ENCODE data around the gene GNA12.

DNA sequence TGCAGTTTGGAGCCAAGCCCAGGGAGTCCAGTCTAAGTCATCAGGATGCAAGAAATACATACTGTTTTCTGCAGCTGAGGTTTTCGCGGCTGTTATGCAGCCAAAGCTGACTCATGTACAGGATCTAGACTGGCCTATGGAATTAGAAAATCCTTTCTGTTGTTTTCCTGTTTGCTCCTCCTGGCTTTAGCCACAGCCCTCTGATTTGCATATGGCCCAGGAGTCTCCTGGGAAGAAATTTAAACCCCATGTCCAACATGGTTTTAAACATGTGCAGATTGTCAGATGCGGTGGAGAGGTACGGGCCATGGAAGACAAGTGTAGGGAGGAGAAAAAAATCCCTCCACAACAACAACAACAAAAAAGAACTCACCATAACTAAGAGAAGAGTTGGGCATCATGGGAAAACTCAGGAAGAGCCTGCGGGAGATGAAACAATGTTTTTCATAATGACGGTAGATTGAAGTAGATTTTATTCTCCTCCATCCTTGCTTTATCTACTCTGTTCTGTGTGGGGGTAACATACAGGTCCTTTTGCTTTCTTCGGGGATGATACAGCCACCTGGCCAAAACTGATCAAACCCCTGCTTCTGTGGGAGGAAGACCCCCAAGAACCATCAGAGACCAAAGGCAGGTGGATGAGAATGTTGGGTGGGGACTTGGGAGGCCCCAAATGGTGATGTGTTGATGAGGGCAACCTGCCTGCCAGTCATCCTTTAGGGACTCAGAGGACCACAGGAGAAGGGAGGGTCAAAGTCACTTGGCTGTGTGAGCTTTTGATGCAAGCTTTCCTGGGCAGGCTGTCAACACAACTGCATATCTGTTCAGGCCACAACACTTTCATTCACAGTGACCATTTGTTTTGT lies 29.8 kb upstream of the GNA12 start:
- TF ChIP-seq, protein P1, sequence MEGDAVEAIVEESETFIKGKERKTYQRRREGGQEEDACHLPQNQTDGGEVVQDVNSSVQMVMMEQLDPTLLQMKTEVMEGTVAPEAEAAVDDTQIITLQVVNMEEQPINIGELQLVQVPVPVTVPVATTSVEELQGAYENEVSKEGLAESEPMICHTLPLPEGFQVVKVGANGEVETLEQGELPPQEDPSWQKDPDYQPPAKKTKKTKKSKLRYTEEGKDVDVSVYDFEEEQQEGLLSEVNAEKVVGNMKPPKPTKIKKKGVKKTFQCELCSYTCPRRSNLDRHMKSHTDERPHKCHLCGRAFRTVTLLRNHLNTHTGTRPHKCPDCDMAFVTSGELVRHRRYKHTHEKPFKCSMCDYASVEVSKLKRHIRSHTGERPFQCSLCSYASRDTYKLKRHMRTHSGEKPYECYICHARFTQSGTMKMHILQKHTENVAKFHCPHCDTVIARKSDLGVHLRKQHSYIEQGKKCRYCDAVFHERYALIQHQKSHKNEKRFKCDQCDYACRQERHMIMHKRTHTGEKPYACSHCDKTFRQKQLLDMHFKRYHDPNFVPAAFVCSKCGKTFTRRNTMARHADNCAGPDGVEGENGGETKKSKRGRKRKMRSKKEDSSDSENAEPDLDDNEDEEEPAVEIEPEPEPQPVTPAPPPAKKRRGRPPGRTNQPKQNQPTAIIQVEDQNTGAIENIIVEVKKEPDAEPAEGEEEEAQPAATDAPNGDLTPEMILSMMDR (IDR thresholded peaks at IDR 0.05; ENCODE audit: insufficient read depth, low read length, poor library complexity, severe bottlenecking), result no peak
- no peak for TF ChIP-seq EZH2phosphoT487 (conservative IDR thresholded peaks at IDR 0.05; ENCODE audit: low read length)

Data from SU-DHL-6 (cell line).